HepG2 (cell line): ENCODE data around the gene SOX13. TPM values are rescaled to one million over a fixed set of nuclear protein-coding genes. Genes with fewer than 3 reads are reported as not detected.
A peak's percentile ranks its signal among the peaks of the same experiment; 100 is the strongest.

Source experiments
- ATF4 ChIP-seq, 2 experiments: fragments of 450-650 bp in 1 of 2; sonication (generic) in 1 of 2; formaldehyde crosslinking; IDR thresholded peaks; 2 replicates each; pipeline versions ENCODE4 v1.5.0 to v1.8.0; 2020 to 2022; ENCODE audit warnings: mild to moderate bottlenecking in 1 of 2, missing genetic modification reagents in 1 of 2
- CTCF ChIP-seq: sonication (generic); formaldehyde crosslinking; IDR thresholded peaks from 2 replicates; pipeline ENCODE4 v1.5.0; 2020; ENCODE audit warnings: mild to moderate bottlenecking, missing genetic modification reagents, moderate library complexity
- DMAP1 ChIP-seq: IDR thresholded peaks from 2 replicates; pipeline ENCODE4 v1.6.1; 2016
- FOXA3 ChIP-seq: IDR thresholded peaks from 2 replicates; pipeline ENCODE4 v1.6.1; 2016; ENCODE audit warnings: missing genetic modification reagents, missing compliant biosample characterization
- FOXK1 ChIP-seq: sonication (generic); formaldehyde crosslinking; IDR thresholded peaks from 2 replicates; pipeline ENCODE4 v1.4.0; 2020; ENCODE audit warnings: low read depth, missing genetic modification reagents, borderline replicate concordance
- KDM2A ChIP-seq: sonication (generic); formaldehyde crosslinking; IDR thresholded peaks from 2 replicates; pipeline ENCODE4 v1.4.0; 2020; ENCODE audit warnings: low read depth, missing genetic modification reagents, borderline replicate concordance
- KDM5A ChIP-seq: fragments of 200-600 bp; sonication (generic); IDR thresholded peaks from 2 replicates; pipeline ENCODE4 v1.7.0; 2018; ENCODE audit warnings: antibody characterized with exemption, mild to moderate bottlenecking, low read length, borderline replicate concordance
- MEIS2 ChIP-seq: sonication (generic); formaldehyde crosslinking; IDR thresholded peaks from 2 replicates; pipeline ENCODE4 v1.9.0; 2021; ENCODE audit warnings: mild to moderate bottlenecking, missing genetic modification reagents
- NR3C1 ChIP-seq: sonication (generic); formaldehyde crosslinking; IDR thresholded peaks from 2 replicates; pipeline ENCODE4 v1.4.0; 2020; ENCODE audit warnings: missing genetic modification reagents
- RBM22 ChIP-seq: fragments of 200-400 bp; formaldehyde crosslinking; optimal IDR thresholded peaks from 2 replicates; pipeline ENCODE3; 2017; ENCODE audit warnings: mild to moderate bottlenecking, low read length, moderate library complexity
- SCMH1 ChIP-seq: sonication (generic); formaldehyde crosslinking; IDR thresholded peaks from 2 replicates; pipeline ENCODE4 v1.9.0; 2021; ENCODE audit warnings: missing genetic modification reagents, mild to moderate bottlenecking, borderline replicate concordance
- SIN3B ChIP-seq: fragments of 150-350 bp; IDR thresholded peaks from 2 replicates; pipeline ENCODE4 v1.6.1; 2014; ENCODE audit warnings: low read length
- ZBTB7B ChIP-seq: sonication (generic); formaldehyde crosslinking; IDR thresholded peaks from 2 replicates; pipeline ENCODE4 v1.4.0; 2020; ENCODE audit warnings: missing genetic modification reagents
- ZNF17 ChIP-seq: sonication (generic); formaldehyde crosslinking; IDR thresholded peaks from 2 replicates; pipeline ENCODE4 v1.5.0; 2020; ENCODE audit warnings: mild to moderate bottlenecking, missing genetic modification reagents
- ZNF263 ChIP-seq: sonication (generic); formaldehyde crosslinking; IDR thresholded peaks from 2 replicates; pipeline ENCODE4 v1.4.0; 2020; ENCODE audit warnings: missing genetic modification reagents
- ZNF589 ChIP-seq: sonication (generic); formaldehyde crosslinking; conservative IDR thresholded peaks from 2 replicates; pipeline ENCODE4 v1.8.0; 2022; ENCODE audit warnings: mild to moderate bottlenecking, moderate library complexity, missing genetic modification reagents
- ZNF800 ChIP-seq: sonication (generic); formaldehyde crosslinking; IDR thresholded peaks from 2 replicates; pipeline ENCODE4 v1.4.0; 2020; ENCODE audit warnings: missing genetic modification reagents
- ZSCAN20 ChIP-seq: sonication (generic); formaldehyde crosslinking; IDR thresholded peaks from 2 replicates; pipeline ENCODE4 v1.4.0; 2020; ENCODE audit warnings: missing genetic modification reagents, mild to moderate bottlenecking, borderline replicate concordance
- ZSCAN25 ChIP-seq: sonication (generic); formaldehyde crosslinking; IDR thresholded peaks from 2 replicates; pipeline ENCODE4 v1.8.0; 2022; ENCODE audit warnings: mild to moderate bottlenecking, missing genetic modification reagents
- ZSCAN30 ChIP-seq: sonication (generic); formaldehyde crosslinking; IDR thresholded peaks from 2 replicates; pipeline ENCODE4 v1.5.0; 2020; ENCODE audit warnings: mild to moderate bottlenecking, missing genetic modification reagents
- polyA plus RNA-seq, 8 experiments: library from polyadenylated mRNA; depleted of rRNA in 3 of 8; stranded (reverse) in 7 of 8; unstranded in 1 of 8; fragments of >200 nt; fragmentation: Illumina TruSeq in 4 of 8; extraction: Trizol in 4 of 8; gene quantifications; 2 replicates each; pipeline versions ENCODE4 v1.2.1 to v1.2.3, GENCODE V29; 2011 to 2016; ENCODE audit warnings: low read depth in 4 of 8, missing spikeins in 1 of 8, mixed read lengths in 1 of 8; ENCODE audit not compliant: insufficient read depth in 1 of 8
- total RNA-seq, 5 experiments: library from RNA; depleted of rRNA; stranded (reverse); fragments of >200 nt; fragmentation: Illumina TruSeq; extraction: Trizol; gene quantifications; 2 replicates each; pipeline ENCODE4 v1.2.3, GENCODE V29; 2016; ENCODE audit warnings: low read depth in 1 of 5
- TF ChIP-seq, protein P1 (sequence below): sonication (generic); formaldehyde crosslinking; IDR thresholded peaks from 2 replicates; pipeline ENCODE4 v1.4.0; 2020; ENCODE audit warnings: missing genetic modification reagents, borderline replicate concordance

The SOX13 gene
- total and polyA plus RNA-seq, 2 of the 13 experiments (the other 11 are each of a cell fraction or from before 2014, with no cell fraction given), result 13.3 to 15.8 TPM

DNA sequence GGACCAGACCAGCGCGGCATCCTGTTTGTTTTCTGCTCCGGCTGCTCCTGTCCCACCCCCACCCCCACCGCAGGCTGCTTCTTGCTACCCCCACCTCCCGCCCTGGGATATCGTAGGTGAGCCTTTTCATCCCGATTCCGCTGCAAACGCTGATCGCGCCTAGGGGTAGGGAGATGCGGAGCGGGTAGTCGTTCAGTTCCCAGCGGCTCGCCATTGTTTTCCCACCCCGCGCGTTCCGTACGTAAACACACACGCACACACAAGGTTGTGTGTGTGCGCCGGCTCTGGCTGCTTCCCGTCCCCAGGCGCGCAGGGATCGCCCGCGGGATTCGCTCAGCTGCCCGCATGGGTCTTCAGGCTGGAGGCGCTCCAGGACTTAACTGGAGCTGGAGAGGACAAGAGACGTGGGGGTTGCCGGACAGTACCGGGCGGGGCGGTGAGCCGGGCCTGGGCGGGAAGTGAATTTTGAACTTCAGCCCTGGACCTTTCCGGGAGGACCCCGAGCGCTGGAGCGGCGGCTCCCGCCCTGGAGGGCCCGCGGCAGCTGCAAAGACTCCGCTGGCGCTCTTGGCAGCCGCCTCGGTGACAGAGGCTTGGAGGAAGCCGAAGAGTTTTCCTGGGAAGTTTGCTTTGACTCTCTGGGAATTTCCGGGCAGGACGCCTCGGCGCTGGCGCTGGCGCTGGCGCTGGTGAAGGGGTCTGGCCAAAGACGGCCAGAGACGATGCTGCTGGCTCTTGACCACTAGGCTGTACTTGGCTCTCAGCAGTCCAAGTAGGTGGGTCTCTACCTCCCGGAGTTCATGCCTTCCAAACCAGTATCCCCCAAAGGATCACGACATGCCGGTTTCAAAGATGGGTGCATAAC is 1.6 kb downstream of the SOX13 start (continued):
- TF ChIP-seq, protein P1, sequence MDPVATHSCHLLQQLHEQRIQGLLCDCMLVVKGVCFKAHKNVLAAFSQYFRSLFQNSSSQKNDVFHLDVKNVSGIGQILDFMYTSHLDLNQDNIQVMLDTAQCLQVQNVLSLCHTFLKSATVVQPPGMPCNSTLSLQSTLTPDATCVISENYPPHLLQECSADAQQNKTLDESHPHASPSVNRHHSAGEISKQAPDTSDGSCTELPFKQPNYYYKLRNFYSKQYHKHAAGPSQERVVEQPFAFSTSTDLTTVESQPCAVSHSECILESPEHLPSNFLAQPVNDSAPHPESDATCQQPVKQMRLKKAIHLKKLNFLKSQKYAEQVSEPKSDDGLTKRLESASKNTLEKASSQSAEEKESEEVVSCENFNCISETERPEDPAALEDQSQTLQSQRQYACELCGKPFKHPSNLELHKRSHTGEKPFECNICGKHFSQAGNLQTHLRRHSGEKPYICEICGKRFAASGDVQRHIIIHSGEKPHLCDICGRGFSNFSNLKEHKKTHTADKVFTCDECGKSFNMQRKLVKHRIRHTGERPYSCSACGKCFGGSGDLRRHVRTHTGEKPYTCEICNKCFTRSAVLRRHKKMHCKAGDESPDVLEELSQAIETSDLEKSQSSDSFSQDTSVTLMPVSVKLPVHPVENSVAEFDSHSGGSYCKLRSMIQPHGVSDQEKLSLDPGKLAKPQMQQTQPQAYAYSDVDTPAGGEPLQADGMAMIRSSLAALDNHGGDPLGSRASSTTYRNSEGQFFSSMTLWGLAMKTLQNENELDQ (CRISPR knock-in tag), result no peak
- TF ChIP-seq ZNF17 (no peak), CTCF (CRISPR knock-in tag) (peak; percentile 81), FOXA3 (CRISPR knock-in tag) (peak; percentile 31; the same call in 1 of the 2 replicates), NR3C1 (CRISPR knock-in tag) (no peak), KDM5A (peak; percentile 58; the same call in 1 of the 2 replicates), ZSCAN20 (CRISPR knock-in tag) (peak; percentile 85; the same call in 1 of the 2 replicates), ZNF263 (peak; percentile 80), ZBTB7B (CRISPR knock-in tag) (peak; percentile 82), FOXK1 (CRISPR knock-in tag) (peak; percentile 39; the same call in 1 of the 2 replicates), SIN3B (no peak), ZSCAN30 (CRISPR knock-in tag) (no peak; the same call in 1 of the 2 replicates), KDM2A (CRISPR knock-in tag) (peak; percentile 71), RBM22 (no peak), DMAP1 (CRISPR knock-in tag) (no peak; the same call in 1 of the 2 replicates), ZNF800 (peak; percentile 81), SCMH1 (CRISPR knock-in tag) (no peak), MEIS2 (CRISPR knock-in tag) (peak; percentile 34), ZSCAN25 (CRISPR knock-in tag) (peak; percentile 49), ATF4 (CRISPR knock-in tag; IDR thresholded peaks at IDR 0.05) (no peak; a peak in 1 of 4 replicates), ZNF589 (CRISPR knock-in tag) (no peak)
